NOMO-1 treated with dmso at 0.1 percent for 144 hours (cell line): ENCODE results near the gene ADAMTS17.
A peak's percentile ranks its signal among the peaks of the same experiment; 100 is the strongest.

ENCODE experiments used
- DNase-seq: peaks from one replicate; lab custom pipeline; 2025; ENCODE audit not compliant: unreplicated experiment; lab: John Stamatoyannopoulos, UW

Gene ADAMTS17

GRCh38 chr15:100311154-100311625 is 30.6 kb downstream of the ADAMTS17 start:
- no peak for DNase-seq

DNA sequence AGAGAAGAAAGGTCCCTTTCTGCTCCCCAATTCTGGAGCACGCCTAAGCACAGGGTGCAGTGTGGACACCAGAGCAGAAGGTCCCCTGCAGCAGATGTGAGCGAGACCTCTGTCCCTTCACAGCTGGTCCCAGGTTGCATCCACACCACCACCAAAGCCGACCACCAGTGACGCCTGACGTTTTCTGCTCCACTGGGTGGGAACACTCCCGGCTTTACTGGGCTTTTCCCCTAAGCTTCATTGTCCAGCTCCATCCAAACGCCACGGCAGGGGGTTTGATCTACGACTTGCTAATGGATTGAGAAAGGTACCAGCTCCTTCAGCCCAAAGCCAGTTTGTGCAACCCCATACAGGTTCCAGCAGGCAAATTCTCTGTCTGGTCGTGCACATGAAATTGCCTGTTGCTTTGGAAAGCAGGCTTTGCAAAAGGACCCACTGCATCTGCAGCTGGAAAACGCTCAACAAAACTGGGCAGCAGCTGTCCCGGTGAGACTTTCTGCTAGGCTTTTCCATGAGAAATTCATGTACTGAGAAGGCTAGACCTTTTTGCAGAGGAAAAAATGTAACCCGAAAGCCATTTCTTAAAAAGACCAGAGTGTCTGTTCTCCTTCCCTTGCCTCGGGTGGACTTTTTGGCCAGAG is 31.1 kb downstream of the ADAMTS17 start:
- no peak for DNase-seq

DNA sequence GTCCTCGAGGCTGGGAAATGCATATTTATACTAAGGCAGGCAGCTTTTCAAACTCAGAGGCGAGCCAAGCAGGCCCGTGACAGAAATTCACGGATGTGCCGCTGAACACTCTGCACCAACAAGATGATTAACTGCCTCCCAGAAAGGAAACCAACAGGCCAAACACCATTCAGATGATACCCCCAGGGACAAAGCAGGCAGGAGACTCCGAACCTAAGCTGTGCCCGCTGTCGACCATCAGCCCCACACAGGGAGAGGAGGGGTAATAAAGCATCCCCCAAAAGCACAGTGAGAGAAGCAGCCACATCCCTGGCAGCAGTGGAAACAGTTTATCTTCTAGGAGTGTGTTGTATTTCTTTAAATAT is 31.8 kb downstream of the ADAMTS17 start:
- DNase-seq: no peak

DNA sequence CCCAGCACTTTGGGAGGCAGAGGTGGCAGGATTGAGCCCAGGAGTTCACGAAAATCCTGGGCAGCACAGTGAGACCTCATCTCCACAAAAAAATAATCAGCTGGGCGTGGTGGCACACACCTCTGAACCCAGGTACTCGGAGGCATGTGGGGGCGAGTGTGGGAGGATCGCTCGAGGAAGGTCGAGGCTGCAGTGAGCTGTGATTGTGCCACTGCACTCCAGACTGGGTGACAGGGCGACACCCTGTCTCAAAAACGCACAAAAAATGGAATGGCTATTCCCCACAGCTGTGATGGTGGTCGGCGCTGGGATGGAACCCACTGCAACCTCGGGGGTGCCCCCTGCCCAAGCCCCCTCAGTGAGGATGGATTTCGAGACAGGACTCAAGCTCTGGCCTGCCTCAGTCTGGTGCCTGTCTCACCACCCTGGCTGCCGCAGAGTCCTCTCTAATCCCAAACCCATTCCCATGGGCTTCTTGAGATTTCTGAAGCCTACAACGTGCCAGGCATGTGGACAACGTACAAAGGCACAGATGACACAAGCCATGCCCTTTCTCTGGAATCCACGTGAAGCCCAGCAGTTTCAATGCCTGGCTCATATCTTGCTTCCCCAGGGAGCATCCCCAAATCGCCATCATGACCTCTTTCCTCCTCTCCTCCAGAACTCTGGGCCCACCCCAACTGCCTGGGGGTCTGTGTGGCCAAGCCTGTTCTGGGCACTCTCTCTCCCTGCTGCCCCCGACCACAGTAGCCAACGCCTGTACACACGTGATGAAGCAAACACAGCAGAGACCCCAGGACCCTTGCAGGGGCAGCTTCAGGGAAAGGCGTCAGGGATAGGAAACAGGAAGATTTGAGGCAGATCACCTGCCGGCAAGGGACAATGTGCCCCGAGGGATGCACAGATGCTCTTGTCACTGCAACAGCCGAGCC is 32.4 kb downstream of the ADAMTS17 start:
- no peak for DNase-seq

- no peak for DNase-seq
Measured at GRCh38 chr15:100308608-100309007, 33.2 kb downstream of the ADAMTS17 start.

GRCh38 chr15:100308213-100308600 is 33.6 kb downstream of the ADAMTS17 start:
- peak; percentile 70 for DNase-seq

- no peak for DNase-seq
Measured at GRCh38 chr15:100307241-100308212, 34.2 kb downstream of the ADAMTS17 start.

DNA sequence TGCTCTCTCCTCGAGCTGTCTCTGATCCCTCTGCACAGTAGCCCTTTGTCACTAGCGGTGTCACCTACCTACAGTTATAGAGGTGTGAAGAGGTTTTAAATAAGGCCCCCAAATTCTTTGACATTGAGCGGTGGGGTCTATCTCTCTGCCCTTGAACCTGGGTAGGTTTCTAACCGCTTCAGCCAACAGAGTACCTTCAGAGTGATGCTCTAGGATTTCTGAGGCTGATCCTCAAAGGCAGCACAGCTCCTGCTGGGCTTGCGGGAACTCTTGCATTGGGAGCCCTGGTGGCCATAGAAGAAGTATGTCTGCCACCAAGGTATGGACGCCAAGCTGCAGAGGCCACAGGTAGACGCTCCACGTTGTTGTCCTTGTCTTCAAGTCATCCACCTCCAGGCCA is 35.7 kb downstream of the ADAMTS17 start:
- DNase-seq: no peak

GRCh38 chr15:100301910-100302431 is 39.8 kb downstream of the ADAMTS17 start:
- DNase-seq: no peak

DNA sequence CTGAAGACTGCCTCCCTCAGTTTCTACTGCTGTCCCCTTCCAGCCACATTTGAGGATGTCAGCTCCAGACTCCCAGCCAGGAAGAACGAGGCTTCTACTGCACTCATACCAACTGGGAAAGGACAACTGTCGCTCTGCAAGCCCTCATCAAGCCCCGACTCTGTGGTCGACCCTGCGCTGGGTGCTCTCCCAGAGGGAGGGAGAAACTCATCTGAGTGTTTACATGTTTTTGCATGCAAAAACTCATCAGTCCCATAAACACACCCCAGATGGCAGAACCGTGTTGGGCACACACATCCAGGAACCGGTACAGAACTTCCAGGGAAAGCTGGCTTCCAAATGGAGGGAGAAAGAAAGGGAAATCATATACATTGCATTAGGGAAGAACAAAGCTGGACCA is 43.5 kb downstream of the ADAMTS17 start:
- DNase-seq: no peak

DNA sequence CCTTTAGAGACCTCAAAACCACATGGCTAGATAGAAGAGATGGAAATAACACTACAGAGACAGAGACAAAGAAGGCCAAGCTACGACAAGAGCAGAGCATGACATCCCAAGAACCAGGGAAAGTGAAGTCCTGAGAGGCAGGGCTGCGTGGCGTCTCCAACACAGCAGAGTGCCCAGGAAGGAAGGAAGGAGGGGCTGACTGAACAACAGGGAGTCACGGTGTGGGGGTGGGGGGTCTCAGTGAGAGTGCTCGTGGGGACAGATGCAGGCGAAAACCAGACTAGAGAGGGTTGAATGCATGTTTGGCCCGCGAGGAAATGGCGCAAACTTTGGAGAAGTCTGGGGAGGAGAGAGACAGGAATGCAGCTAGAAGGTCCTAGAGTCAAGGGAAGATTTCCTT is 44.0 kb downstream of the ADAMTS17 start:
- DNase-seq: no peak

DNA sequence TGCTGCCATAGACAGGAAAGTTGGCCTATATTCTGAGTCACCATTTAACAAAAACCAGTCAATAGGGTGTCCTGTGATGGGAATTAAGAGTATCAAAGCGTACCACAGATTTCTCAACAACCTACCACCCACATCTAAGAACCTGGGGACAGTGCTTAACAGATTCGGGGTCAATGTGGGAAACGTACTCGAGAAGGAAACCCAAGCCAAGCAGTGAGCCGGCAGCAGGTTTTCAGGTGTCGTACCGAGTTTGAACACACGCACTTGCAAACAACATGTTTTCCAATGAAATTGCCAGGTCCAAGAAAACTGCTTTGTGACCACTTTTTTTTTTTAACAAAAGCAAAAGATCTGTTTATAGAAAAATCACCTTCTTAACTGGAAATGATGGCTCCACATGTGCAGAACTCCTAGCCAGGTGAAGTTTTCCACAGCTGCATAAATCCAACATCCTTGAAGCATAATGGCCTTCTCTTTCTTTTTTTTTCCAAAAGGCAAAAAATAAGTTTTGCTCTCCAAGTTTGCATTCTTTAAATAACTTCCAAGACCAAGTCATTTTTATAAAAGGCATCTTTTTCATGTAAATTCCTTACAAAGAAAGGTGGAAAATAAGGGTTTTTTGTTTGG is 45.7 kb downstream of the ADAMTS17 start:
- DNase-seq: no peak

- no peak for DNase-seq
Measured at GRCh38 chr15:100292010-100292409, 49.8 kb downstream of the ADAMTS17 start.

DNA sequence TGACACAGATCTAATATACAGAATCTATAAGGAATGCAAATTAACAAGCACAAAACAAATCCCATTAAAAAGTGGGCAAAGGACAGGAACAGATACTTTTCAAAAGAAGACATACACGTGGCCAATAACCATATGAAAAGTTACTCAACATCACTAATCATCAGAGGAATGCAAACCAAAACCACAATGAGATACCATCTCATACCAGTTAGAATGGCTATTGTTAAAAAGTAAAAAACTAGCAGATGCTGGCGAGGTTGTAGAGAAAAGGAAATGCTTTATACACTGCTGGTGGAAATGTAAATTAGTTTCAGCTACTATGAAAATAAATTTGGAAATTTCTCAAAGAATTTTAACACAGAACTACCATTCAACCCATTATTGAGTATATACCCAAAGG is 50.7 kb downstream of the ADAMTS17 start:
- no peak for DNase-seq

DNA sequence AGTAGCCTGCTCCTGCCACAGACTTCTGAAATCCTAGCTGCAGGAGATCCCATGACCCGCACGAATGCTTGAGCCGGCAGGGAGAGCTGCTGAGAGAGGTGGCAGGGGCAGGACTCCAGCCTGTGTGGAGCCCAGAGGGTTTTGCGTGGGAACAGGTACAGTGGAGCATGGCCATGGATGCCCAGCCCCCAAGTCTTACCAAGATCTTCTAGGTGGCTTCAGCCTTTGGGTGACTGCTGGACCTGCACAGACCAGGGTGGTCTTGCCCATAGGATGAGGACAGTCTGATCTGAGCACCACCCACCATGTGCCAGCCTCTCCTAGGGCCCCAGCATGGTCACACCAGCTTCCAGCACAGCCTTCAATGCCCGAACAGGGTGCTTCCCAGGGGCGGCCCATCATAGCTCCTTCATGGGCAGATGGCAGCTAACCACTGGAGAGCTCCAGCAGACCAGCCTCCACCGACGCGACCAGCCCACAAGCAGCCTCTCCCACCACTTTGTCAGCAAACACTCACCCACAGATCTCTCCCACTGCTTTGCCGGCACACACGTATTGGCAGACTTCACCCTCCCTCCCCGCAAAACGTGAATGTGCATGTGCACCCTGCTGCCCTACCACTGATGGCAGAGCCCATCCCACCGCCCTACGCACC is 56.0 kb downstream of the ADAMTS17 start:
- no peak for DNase-seq

DNA sequence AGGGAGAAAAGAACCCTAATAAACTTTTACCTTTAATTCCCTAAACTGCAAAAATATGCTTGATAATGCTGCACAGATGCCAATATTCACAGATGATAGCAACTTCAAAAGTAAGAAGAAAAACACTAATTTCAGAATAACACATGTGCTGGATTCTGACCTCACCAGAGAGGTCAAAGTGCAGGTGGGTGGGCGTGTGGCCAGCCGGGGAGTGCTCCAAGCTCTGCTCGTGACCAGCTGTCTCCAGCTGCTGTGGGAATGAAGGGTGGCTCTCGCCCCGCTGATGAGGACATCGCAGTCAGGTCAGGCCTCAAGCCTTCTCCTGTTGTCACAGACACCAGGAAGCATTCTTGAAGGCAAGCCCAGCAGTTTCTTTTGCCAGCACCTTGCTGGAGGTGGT is 57.1 kb downstream of the ADAMTS17 start:
- DNase-seq: no peak

DNA sequence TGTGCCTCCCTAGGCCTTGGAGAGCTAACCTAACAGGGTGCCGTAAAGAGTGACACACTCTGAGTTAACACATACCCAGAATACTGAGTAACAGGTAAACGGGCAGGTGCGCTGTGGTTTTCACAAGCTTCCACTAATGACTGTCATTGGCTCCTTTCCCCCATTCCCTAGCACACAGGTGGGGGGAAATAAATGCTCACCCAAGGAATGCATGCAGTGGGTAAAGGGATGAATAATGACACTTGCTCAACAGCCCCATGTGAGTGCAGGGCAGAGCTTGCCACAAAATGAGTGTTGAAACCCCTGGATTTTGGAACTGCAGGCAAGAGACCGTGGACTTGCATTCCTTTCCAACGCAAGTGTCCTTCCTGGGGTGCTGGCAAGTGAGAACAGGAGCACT is 57.6 kb downstream of the ADAMTS17 start:
- no peak for DNase-seq

GRCh38 chr15:100281096-100281917 is 60.5 kb downstream of the ADAMTS17 start:
- DNase-seq: no peak

DNA sequence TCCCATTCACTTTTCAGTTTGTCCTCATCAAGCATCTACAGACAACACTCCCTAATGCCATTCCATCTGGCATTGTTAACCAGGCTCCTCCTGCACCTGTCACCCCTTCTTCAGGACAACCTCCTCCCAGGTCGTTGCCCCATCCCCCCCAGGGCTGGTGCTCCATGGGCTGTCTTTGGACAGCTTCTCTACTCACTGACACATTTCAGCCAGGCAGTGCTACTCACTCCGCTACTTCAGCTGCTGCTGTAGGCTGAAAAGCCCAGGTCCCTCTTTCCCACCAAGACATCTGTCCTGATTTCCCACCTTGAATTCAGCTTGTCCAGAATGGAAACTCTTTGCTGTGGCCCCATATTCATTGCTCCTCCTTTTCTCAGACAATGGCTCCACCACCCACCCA is 61.9 kb downstream of the ADAMTS17 start:
- no peak for DNase-seq
